Glutamatergic neuron (in vitro differentiated cells): ENCODE data around the gene RASSF5. TPM values are rescaled to one million over a fixed set of nuclear protein-coding genes. Genes with fewer than 3 reads are reported as not detected.
A peak's percentile ranks its signal among the peaks of the same experiment; 100 is the strongest.

Experiments
- DNase-seq: peaks from one replicate; pipeline ENCODE4 v3.0.0; 2022
- H3K27ac Mint-ChIP-seq: one replicate; pipeline ENCODE4 v1.8.0; 2020; ENCODE audit warnings: mild to moderate bottlenecking, mixed read lengths, inconsistent platforms; ENCODE audit not compliant: unreplicated experiment
- H3K27me3 Mint-ChIP-seq: one replicate; pipeline ENCODE4 v1.8.0; 2020; ENCODE audit warnings: mild to moderate bottlenecking, moderate library complexity, mixed read lengths, inconsistent platforms; ENCODE audit not compliant: unreplicated experiment
- H3K36me3 Mint-ChIP-seq: one replicate; pipeline ENCODE4 v1.8.0; 2020; ENCODE audit warnings: mild to moderate bottlenecking, mixed read lengths, inconsistent platforms; ENCODE audit not compliant: unreplicated experiment
- H3K4me1 Mint-ChIP-seq: one replicate; pipeline ENCODE4 v1.8.0; 2020; ENCODE audit warnings: mild to moderate bottlenecking, low read depth, mixed read lengths, inconsistent platforms; ENCODE audit not compliant: unreplicated experiment
- H3K4me3 Mint-ChIP-seq: one replicate; pipeline ENCODE4 v1.8.0; 2020; ENCODE audit warnings: mild to moderate bottlenecking, mixed read lengths, inconsistent platforms; ENCODE audit not compliant: unreplicated experiment
- H3K9me3 Mint-ChIP-seq: one replicate; pipeline ENCODE4 v1.8.0; 2020; ENCODE audit warnings: mild to moderate bottlenecking, moderate library complexity, mixed read lengths, inconsistent platforms; ENCODE audit not compliant: unreplicated experiment
- total RNA-seq: library from RNA; stranded (reverse); fragmentation: NEBNext Ultra II Directional; extraction: Animal tissue kit (Norgen Biotek cat#: 25700); gene quantifications from one replicate; pipeline ENCODE4 v1.2.1, GENCODE V29; 2021; ENCODE audit not compliant: unreplicated experiment
- TF ChIP-seq, protein P1 (sequence below): fragments of 200-600 bp; sonication (generic); IDR thresholded peaks from one replicate; pipeline ENCODE4 v1.5.0; 2021; ENCODE audit not compliant: partially characterized antibody, unreplicated experiment

Gene RASSF5
- total RNA-seq, 1 donor from 2014 or later, result 2.7 TPM

DNA sequence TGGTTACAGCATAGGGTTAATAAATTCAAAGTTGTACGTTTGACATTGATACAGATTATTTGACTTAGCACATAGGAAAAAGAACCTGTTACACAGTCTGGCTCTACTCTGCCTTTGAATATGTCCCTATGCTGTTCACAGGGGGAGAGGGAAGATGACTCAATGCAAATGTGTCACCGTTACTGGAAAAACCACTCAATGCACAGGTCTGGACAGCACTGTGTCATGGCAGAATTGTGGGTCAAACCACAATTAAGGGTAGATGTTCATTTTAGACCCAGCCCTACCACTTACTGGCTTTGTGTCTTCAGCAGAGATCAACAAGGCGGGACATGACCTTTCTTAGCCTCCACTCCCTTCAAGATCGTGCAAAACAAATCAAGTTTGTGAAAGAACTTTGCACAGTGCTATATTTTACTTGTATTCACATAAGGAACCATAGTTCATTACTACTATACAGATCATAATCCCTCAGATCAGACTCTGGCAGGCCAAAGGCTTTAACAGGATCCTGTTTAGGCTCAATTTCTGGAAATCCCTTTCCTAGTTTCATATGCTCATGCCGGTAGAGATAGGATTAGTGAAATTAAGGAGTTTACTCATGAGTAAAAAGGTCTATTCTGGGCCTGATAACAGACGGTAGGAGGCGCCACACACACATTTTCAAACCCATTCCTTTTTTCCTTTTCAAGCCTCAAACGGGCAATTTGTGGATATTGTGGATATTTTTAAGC is 82.9 kb downstream of the RASSF5 start:
- Mint-ChIP-seq H3K36me3 (no peaks in the 10 kb centered on the region), H3K27ac (no peak overlapping the region), H3K27me3 (peaks cover 2% of the 10 kb centered on the region), H3K9me3 (no peaks in the 10 kb centered on the region), H3K4me3 (no peak overlapping the region), H3K4me1 (no peaks in the 10 kb centered on the region)
- DNase-seq, result no peak
- TF ChIP-seq, protein P1, sequence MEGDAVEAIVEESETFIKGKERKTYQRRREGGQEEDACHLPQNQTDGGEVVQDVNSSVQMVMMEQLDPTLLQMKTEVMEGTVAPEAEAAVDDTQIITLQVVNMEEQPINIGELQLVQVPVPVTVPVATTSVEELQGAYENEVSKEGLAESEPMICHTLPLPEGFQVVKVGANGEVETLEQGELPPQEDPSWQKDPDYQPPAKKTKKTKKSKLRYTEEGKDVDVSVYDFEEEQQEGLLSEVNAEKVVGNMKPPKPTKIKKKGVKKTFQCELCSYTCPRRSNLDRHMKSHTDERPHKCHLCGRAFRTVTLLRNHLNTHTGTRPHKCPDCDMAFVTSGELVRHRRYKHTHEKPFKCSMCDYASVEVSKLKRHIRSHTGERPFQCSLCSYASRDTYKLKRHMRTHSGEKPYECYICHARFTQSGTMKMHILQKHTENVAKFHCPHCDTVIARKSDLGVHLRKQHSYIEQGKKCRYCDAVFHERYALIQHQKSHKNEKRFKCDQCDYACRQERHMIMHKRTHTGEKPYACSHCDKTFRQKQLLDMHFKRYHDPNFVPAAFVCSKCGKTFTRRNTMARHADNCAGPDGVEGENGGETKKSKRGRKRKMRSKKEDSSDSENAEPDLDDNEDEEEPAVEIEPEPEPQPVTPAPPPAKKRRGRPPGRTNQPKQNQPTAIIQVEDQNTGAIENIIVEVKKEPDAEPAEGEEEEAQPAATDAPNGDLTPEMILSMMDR, result peak; percentile 19

DNA sequence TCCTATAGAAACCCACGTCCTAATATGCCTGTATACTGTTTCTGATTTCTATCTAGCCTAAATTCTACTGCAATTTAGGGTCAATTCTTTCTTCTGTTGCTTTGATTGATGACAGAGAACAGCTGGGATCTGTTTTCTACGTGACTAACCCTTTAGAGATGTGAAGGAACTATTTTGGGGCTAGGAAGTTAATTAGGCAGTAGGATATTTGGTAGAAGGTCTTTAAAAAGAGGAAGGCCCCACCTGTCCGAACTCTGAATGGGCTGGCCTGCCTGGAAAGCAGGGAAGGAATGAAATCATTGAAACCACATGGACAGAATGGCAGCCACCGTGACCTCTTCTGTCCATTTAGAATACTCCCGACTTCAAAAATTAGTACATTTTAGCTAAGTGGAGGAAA is 83.9 kb downstream of the RASSF5 start:
- Mint-ChIP-seq H3K4me3 (no peak overlapping the region), H3K27ac (no peak overlapping the region), H3K36me3 (no peaks in the 10 kb centered on the region), H3K4me1 (no peaks in the 10 kb centered on the region), H3K27me3 (peaks cover 2% of the 10 kb centered on the region), H3K9me3 (no peaks in the 10 kb centered on the region)
- TF ChIP-seq, protein P1, result no peak
- no peak for DNase-seq

DNA sequence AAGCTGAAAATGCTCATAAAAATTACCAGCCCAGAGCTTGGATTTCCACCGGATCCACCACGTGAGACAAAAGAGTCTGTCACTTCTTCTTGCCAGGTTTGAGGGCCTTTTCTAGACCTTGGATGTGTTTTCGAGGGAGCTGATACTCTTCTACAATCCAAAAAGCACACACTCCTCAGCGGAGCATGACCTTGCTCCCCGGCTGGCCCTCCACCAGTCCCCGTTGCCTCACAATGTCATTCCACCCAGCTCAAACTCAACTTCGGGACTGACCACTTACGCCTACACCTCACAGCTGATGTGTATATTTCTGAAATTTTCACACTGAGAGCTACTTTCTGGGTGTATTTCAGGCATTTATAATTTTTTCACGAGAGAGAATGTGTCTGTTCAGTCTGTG is 84.4 kb downstream of the RASSF5 start:
- Mint-ChIP-seq H3K4me1 (no peaks in the 10 kb centered on the region), H3K27me3 (peaks cover 2% of the 10 kb centered on the region), H3K4me3 (no peak overlapping the region), H3K9me3 (no peaks in the 10 kb centered on the region), H3K36me3 (no peaks in the 10 kb centered on the region), H3K27ac (no peak overlapping the region)
- TF ChIP-seq, protein P1, result no peak
- no peak for DNase-seq

DNA sequence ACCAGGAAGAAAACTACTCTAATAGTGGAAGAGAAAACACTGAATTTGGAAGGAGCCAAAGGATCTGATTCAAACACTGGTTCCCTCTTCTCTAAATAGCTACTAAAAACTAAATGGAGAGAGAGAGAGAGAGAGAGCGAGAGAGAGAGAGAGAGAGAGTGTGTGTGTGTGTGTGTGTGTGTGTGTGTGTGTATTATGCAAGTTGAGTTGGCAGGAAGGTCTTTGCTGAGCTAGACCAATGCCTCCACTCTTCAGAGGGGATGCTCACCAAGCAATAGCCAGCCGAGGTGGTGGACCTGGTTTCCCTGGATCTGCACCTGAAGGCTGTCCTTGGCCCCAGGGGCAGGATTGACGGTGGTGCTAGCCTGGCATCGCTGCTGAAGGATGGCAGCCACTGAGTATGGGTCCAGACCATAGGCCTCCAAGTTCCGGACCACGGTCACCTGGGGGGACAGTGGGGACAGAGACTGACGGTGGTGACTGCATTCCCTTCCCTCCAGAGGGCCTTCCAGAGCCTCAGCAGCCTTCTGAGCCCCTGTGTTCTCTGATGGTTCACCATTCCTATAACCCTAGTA is 86.1 kb downstream of the RASSF5 start:
- H3K36me3 Mint-ChIP-seq, result no peaks in the 10 kb centered on the region
- peaks cover 2% of the 10 kb centered on the region for H3K27me3 Mint-ChIP-seq
- H3K27ac Mint-ChIP-seq, result no peak overlapping the region
- H3K4me3 Mint-ChIP-seq, result no peak overlapping the region
- no peaks in the 10 kb centered on the region for H3K4me1 Mint-ChIP-seq
- DNase-seq, result no peak
- no peaks in the 10 kb centered on the region for H3K9me3 Mint-ChIP-seq
- TF ChIP-seq, protein P1, result no peak
